Astrocyte of the spinal cord (primary cell): ENCODE data around the gene CXCL3.

ENCODE experiments used
- DNase-seq: peaks from one replicate; pipeline ENCODE4 v3.0.0; 2011; ENCODE audit warnings: low read depth, low spot score
- H3K4me3 ChIP-seq: 2 replicates; pipeline ENCODE4 v1.5.1; 2011; ENCODE audit warnings: low read depth, mild to moderate bottlenecking, low read length, moderate library complexity
- in situ Hi-C: cut with HindIII; loops from 2 replicates; pipeline ENCODE4 v1.10.0; 2017; ENCODE audit warnings: low sequenced_read_pairs
- TF ChIP-seq, protein P1 (sequence below): IDR thresholded peaks from 2 replicates; pipeline ENCODE4 v1.5.1; 2012; ENCODE audit warnings: low read depth, mild to moderate bottlenecking, low read length, inconsistent platforms

CXCL3 gene

GRCh38 chr4:74032064-74032463, 6.4 kb downstream of the CXCL3 start:
- H3K4me3 ChIP-seq = no peak overlapping the region
- DNase-seq = no peak
- in situ Hi-C loops = no loop called here
- TF ChIP-seq, protein P1, sequence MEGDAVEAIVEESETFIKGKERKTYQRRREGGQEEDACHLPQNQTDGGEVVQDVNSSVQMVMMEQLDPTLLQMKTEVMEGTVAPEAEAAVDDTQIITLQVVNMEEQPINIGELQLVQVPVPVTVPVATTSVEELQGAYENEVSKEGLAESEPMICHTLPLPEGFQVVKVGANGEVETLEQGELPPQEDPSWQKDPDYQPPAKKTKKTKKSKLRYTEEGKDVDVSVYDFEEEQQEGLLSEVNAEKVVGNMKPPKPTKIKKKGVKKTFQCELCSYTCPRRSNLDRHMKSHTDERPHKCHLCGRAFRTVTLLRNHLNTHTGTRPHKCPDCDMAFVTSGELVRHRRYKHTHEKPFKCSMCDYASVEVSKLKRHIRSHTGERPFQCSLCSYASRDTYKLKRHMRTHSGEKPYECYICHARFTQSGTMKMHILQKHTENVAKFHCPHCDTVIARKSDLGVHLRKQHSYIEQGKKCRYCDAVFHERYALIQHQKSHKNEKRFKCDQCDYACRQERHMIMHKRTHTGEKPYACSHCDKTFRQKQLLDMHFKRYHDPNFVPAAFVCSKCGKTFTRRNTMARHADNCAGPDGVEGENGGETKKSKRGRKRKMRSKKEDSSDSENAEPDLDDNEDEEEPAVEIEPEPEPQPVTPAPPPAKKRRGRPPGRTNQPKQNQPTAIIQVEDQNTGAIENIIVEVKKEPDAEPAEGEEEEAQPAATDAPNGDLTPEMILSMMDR = no peak

DNA sequence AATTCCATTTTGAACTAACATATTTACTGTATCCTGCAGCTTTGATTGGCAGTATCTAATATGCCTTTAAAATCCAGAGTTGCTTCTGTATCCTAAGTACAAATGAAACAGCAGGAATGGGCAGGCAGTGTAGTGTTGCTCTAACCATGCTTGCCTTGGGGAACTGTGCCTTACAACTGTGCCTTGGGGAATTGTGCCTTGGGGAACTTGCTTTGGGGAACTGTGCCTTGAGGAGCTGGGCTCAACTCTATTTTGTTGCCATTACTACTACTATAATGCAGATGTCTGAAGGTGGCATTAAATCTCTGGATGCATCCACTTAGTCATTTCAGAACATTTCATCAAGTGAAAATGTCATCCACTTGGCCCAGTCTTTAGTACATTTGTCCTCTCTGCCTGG, 6.9 kb downstream of the CXCL3 start:
- TF ChIP-seq, protein P1 = no peak
- in situ Hi-C loops = no loop called here
- no peak for DNase-seq
- H3K4me3 ChIP-seq = no peak overlapping the region

- no peak for DNase-seq
These were observed 8.2 kb downstream of the CXCL3 start for GRCh38 chr4:74030285-74030684.

DNA sequence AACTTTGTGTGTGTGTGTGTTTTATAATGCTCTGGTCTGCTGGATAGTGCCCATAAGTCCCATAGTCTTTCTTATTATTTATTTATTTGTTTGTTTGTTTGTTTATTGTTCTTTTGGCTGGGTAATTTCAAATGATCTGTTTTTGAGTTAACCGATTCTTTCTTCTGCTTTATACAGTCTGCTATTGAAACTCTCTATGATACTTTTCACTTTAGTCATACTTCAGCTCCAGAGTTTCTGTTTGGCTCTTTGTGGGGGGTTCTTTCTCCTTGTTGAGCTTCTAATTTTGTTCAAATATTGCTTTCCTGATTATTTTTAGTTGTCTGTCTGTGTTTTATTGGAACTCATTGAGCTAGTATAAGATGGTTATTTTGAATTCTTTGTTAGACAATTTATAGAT, 10.0 kb downstream of the CXCL3 start:
- no peak for DNase-seq
- H3K4me3 ChIP-seq = no peak overlapping the region
- TF ChIP-seq, protein P1 = no peak
- in situ Hi-C loops = no loop called here

More at GRCh38 chr4:74030285-74030684, 8.2 kb downstream of the CXCL3 start:
- no peak overlapping the region for H3K4me3 ChIP-seq
- TF ChIP-seq, protein P1 = no peak
- in situ Hi-C loops = no loop called here

- DNase-seq = no peak
- TF ChIP-seq, protein P1 = no peak
- H3K4me3 ChIP-seq = no peak overlapping the region
- in situ Hi-C loops = no loop called here
These were observed 14.8 kb downstream of the CXCL3 start for GRCh38 chr4:74023709-74024108.

DNA sequence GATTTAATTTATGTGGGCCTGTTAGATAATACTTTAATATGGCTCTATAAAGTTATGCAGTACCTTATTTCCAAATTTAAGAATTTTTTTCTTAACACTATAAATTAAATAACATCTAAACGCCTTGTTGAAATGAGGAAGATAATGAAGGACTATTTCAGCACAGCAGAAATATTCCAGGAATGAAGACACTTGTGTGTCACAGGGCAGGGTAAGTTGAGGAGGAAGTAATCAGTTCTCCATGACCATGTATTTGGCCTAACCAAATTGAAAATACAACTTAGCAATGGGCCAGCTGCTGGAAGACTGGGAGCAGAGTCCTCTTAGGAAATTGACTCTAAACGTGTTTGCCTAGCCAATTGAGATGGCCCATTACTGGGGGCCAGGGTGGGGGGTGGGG, 16.9 kb downstream of the CXCL3 start:
- DNase-seq = no peak
- in situ Hi-C loops = no loop called here
- TF ChIP-seq, protein P1 = no peak
- no peak overlapping the region for H3K4me3 ChIP-seq

- no peak for DNase-seq
- in situ Hi-C loops = no loop called here
These were observed 19.7 kb downstream of the CXCL3 start for GRCh38 chr4:74018771-74019170.

More at GRCh38 chr4:74018771-74019170, 19.7 kb downstream of the CXCL3 start:
- no peak overlapping the region for H3K4me3 ChIP-seq
- TF ChIP-seq, protein P1 = no peak
